ENCODE results near the gene WDR1.

DNA sequence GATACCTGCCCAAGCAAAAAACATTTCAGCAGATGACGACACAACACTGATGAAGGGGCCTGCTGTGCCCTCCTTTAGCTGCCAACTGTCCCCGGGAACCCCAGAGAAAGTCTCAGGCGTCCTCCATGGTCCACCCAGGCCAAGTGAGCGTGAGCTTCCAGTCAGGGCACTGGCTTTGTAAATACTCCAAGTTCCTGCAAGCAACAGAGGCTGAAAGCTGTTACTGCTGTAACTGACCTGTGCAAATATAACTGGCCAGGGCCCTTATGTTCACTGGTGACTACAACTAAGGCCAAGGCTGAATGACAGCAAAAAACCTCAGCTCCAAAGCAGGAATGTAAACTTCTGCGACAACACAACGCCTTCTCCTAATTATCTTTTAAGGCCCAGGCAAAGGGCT is 8.2 kb downstream of the WDR1 start:
- TF ChIP-seq, protein P1, sequence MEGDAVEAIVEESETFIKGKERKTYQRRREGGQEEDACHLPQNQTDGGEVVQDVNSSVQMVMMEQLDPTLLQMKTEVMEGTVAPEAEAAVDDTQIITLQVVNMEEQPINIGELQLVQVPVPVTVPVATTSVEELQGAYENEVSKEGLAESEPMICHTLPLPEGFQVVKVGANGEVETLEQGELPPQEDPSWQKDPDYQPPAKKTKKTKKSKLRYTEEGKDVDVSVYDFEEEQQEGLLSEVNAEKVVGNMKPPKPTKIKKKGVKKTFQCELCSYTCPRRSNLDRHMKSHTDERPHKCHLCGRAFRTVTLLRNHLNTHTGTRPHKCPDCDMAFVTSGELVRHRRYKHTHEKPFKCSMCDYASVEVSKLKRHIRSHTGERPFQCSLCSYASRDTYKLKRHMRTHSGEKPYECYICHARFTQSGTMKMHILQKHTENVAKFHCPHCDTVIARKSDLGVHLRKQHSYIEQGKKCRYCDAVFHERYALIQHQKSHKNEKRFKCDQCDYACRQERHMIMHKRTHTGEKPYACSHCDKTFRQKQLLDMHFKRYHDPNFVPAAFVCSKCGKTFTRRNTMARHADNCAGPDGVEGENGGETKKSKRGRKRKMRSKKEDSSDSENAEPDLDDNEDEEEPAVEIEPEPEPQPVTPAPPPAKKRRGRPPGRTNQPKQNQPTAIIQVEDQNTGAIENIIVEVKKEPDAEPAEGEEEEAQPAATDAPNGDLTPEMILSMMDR (IDR thresholded peaks at IDR 0.05) = no peak
- TF ChIP-seq EP300 (IDR thresholded peaks at IDR 0.05) = no peak
